PFSK-1 (cell line): ENCODE data around the gene HOATZ.

Experiments used
- FOXP2 ChIP-seq: optimal IDR thresholded peaks from 2 replicates; pipeline ENCODE3; 2011; ENCODE audit warnings: borderline replicate concordance, control low read depth, inconsistent platforms; ENCODE audit not compliant: insufficient read depth; ENCODE audit errors: extremely low read length, extremely low read depth
- POLR2AphosphoS5 ChIP-seq: IDR thresholded peaks from 2 replicates; pipeline ENCODE4 v1.6.1; 2012; ENCODE audit warnings: low read depth, mild to moderate bottlenecking, control low read depth, low read length, moderate library complexity
- SIN3A ChIP-seq: IDR thresholded peaks from 2 replicates; pipeline ENCODE4 v1.6.1; 2012; ENCODE audit warnings: mild to moderate bottlenecking, low read length, moderate library complexity, borderline replicate concordance; ENCODE audit not compliant: insufficient read depth
- TAF1 ChIP-seq: IDR thresholded peaks from 2 replicates; pipeline ENCODE4 v1.6.1; 2012; ENCODE audit warnings: low read length, control low read depth, borderline replicate concordance; ENCODE audit not compliant: insufficient read depth
- TF ChIP-seq, protein P1 (sequence below), 2 experiments: IDR thresholded peaks; 2 replicates each; pipeline versions ENCODE4 v1.6.1 to v1.8.0; 2011 to 2012; ENCODE audit warnings: low read depth in 2 of 2, low read length in 2 of 2, control low read depth in 1 of 2, inconsistent platforms in 1 of 2, mild to moderate bottlenecking in 1 of 2, moderate library complexity in 1 of 2; ENCODE audit not compliant: insufficient read depth in 1 of 2

Gene HOATZ

DNA sequence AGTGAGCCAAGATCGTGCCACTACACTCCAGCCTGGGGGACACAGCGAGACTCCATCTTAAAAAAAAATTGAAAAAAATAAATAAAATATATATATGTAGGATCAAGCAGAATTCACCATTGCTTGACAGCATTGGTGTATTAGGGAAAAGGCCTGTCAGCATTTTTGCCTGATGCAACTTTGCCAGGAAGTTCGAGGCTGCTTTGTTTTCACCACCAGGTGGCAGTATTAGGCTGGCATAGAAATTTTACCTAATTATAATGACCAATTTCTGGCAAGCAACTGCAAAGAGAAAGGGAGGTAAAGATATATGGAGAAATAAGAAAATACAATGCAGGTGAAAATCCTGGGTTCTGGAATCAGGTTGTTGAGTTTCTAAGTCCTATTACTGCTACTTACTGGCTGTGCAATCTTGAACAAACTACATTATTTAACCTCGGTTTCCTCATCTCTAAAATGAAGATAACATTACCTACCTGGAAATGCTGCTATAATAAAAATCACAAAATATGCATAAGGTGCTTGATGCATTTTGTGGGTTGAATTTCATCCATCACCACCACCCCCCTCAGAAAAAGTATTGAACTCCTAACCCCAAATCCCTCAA lies 50.6 kb downstream of the HOATZ start:
- TF ChIP-seq POLR2AphosphoS5: no peak
- TF ChIP-seq TAF1: no peak
- TF ChIP-seq, protein P1, sequence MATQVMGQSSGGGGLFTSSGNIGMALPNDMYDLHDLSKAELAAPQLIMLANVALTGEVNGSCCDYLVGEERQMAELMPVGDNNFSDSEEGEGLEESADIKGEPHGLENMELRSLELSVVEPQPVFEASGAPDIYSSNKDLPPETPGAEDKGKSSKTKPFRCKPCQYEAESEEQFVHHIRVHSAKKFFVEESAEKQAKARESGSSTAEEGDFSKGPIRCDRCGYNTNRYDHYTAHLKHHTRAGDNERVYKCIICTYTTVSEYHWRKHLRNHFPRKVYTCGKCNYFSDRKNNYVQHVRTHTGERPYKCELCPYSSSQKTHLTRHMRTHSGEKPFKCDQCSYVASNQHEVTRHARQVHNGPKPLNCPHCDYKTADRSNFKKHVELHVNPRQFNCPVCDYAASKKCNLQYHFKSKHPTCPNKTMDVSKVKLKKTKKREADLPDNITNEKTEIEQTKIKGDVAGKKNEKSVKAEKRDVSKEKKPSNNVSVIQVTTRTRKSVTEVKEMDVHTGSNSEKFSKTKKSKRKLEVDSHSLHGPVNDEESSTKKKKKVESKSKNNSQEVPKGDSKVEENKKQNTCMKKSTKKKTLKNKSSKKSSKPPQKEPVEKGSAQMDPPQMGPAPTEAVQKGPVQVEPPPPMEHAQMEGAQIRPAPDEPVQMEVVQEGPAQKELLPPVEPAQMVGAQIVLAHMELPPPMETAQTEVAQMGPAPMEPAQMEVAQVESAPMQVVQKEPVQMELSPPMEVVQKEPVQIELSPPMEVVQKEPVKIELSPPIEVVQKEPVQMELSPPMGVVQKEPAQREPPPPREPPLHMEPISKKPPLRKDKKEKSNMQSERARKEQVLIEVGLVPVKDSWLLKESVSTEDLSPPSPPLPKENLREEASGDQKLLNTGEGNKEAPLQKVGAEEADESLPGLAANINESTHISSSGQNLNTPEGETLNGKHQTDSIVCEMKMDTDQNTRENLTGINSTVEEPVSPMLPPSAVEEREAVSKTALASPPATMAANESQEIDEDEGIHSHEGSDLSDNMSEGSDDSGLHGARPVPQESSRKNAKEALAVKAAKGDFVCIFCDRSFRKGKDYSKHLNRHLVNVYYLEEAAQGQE (IDR thresholded peaks at IDR 0.05; ENCODE audit: insufficient read depth in 1 of 2, low read depth in 2 of 2, low read length in 2 of 2): no peak
- no peak for TF ChIP-seq SIN3A
- TF ChIP-seq FOXP2: no peak

DNA sequence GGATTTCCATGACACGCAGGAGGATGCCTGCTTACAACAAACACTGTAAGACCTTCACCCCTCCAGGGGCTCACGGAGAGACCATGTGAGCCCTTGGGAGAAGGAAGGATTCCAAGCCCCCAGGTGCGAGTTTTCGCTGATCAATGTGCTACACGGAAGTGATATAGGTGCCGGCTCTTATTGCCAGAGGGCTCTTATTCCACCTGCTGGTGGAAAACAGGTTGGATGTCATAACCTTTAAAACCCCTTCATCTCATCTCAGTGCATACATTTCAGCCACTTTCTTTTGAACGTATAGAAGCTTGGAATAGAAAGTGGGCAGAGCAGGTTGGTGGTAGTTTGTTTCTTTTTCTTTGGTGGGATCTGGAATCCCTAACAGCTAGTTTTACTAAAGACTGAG lies 51.7 kb downstream of the HOATZ start:
- TF ChIP-seq, protein P1 (IDR thresholded peaks at IDR 0.05; ENCODE audit: insufficient read depth in 1 of 2, low read depth in 2 of 2, low read length in 2 of 2): no peak
- no peak for TF ChIP-seq POLR2AphosphoS5

GRCh38 chr11:111569476-111569875 lies 54.9 kb downstream of the HOATZ start:
- TF ChIP-seq SIN3A: no peak
- TF ChIP-seq FOXP2: no peak
- no peak for TF ChIP-seq POLR2AphosphoS5

DNA sequence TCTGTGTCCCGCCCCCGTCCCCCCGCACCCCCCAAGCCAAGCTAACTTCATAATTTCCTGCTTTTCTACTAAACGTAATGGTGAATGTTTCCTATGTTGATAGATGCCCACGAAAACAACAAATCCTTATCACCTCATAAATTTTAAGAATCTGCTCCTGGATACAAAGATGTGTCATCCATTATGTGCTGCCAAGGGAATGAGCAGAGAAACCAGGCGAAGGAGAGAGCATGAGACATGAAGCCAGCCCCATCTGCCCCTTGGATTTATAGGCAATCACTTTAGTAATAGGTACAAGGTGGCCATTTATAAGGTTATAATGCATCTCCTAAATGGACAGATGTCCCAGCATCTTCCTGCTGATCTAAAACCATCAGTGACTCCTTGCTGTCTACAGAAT lies 56.2 kb downstream of the HOATZ start:
- TF ChIP-seq POLR2AphosphoS5: no peak
- TF ChIP-seq SIN3A: no peak
- TF ChIP-seq, protein P1 (IDR thresholded peaks at IDR 0.05; ENCODE audit: insufficient read depth in 1 of 2, low read depth in 2 of 2, low read length in 2 of 2): no peak
- no peak for TF ChIP-seq FOXP2
- no peak for TF ChIP-seq TAF1

GRCh38 chr11:111571829-111572501 lies 57.4 kb downstream of the HOATZ start:
- no peak for TF ChIP-seq TAF1

DNA sequence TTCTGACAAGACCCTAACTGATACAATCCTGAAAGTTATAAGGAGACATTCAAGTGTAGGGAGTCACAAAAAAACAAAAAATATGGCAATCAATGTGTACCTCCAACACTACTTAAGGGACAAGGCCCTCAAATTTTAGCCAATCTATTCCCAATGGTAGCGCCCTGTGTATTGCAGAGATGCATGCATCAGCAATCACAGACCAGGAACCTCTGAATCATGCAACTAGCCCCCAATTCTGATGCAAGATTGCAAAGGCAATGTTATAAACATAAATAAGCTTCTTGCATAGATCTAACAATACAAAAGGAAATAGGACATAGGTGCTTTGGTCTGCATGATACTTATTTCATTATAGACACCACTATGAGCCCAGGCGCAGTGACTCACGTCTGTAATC lies 58.0 kb downstream of the HOATZ start:
- TF ChIP-seq FOXP2: no peak
- no peak for TF ChIP-seq TAF1
- TF ChIP-seq, protein P1 (IDR thresholded peaks at IDR 0.05; ENCODE audit: insufficient read depth in 1 of 2, low read depth in 2 of 2, low read length in 2 of 2): no peak
- no peak for TF ChIP-seq SIN3A
- no peak for TF ChIP-seq POLR2AphosphoS5
